Fibroblast of pulmonary artery (primary cell): ENCODE results near the gene CTRL.

Experiments
- DNase-seq: peaks from one replicate; pipeline ENCODE4 v3.0.0-alpha.2; 2010; ENCODE audit warnings: low read depth
- H3K4me3 ChIP-seq: replicated peaks from 2 replicates; pipeline ENCODE4 v1.5.1; 2011; ENCODE audit warnings: low read depth, mild to moderate bottlenecking, control low read depth, low read length, moderate library complexity
- CTCF ChIP-seq: IDR thresholded peaks from 2 replicates; pipeline ENCODE4 v1.5.1; 2011; ENCODE audit warnings: mild to moderate bottlenecking, control low read depth, low read length, inconsistent platforms; ENCODE audit errors: missing control alignments

Gene CTRL

GRCh38 chr16:67971111-67971510 lies 39.4 kb upstream of the CTRL start:
- no peak for DNase-seq
- no peak overlapping the region for H3K4me3 ChIP-seq
- no peak for TF ChIP-seq CTCF

GRCh38 chr16:67969254-67970039 lies 37.8 kb upstream of the CTRL start:
- no peak for TF ChIP-seq CTCF
- H3K4me3 ChIP-seq, result peak overlapping the region; percentile 72
- DNase-seq, result no peak

DNA sequence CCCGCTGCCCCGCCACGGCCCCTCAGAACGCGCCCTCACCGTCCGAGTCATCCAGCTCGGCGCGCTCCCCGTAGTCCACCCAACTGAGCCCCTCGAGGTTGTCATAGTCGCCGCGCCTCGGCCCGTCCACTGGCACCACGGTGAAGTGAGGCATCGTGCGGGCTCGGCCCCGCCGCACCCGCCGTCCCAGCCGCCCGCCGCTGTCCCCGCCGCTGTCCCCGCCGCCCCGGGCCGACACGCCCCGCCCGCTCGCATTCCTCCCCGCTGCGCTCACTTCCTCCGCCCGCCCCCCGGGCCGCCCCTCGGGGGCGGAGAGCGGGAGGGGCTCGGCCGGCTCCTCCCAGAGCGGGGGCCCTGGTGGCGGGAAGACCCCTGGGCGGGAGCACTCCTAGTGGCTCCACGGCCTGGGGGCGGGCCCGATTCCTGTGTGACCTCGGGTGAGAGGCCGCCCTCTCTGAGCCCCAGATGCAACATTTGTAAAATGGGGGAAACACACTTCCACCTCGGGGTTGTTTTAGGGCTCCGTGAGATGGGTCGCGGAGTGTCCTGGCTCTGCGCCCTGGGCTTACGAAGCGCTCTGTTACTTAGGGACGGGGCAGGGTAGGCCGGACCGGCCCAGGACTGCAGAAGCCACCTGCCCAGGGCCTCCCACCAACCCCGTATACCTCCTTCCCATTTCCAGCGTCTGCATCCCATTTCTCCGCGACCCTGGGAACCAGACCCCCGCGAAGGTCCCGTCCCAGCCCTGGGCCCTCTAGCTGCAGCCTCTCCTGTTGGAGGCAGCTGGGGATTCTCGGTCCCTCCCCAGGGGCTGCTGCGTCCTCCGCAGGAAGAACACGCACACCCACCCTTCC lies 37.0 kb upstream of the CTRL start, which contains the start of gene SLC12A4:
Gene SLC12A4, minus strand, starts transcription at position 238 of the 854 bp plus-strand sequence. Its CDS starts 84 bp downstream, at position 154.
- TF ChIP-seq CTCF, result no peak
- H3K4me3 ChIP-seq, result peak within 1 kb of the TSS; percentile 72
- DNase-seq, result peak; percentile 69

DNA sequence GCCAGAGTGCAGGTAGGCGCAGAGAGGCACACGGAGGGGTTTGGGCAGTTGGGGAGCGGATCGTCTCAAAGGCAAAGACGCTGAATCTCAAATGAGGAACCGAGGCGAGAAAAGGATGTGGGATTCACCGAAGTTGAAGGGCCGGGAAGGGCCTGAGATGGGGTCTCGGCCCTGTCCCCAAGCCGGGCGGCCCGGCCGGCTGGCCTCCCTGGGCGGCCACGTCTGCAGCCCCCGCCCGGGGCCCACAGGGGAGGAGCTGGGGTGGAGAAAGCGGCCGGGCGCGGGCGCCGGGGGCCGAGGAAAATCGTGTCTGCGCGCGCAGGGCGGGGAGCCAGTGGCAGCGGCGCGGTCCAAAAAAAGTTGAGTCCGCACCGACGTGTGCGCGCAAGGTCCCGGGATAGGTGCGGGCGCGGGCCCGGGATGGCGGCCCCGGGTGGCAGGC lies 36.3 kb upstream of the CTRL start:
- peak; percentile 32 for DNase-seq
- TF ChIP-seq CTCF, result no peak
- H3K4me3 ChIP-seq, result peak overlapping the region; percentile 72

DNA sequence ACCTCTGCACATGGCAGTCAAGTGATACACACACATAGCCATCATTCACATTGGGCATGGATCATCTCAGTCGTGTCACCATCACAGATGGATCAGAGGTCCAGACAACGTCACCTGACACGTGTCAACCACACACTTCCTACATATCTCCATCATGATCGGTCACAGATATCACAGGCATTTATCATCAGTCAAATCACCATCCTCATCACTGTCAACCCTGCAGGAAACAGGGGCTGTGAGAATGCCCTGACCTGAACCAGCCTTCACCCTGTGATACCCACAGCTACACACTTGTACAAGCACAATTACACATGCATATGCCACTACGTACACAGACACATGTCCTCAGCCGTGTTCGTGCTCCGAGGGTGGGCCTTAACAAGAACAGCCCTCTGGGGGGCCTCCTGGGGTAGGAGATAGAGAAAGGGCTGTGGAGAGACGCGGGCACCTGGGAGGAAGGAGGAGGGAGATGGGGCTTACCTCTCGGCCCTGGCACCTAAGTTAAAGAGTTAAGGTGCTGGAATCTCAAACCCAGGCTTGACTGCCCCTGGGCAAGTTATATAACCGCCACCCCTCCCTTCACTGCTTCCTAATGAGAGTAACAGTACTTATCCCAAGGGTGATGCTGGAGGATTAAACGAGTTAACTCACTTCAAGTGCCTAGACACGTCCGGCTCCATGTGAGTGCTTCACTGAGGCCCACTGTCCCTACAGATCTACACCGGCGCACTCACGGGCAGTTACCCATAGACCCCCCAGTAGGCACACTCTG lies 35.7 kb upstream of the CTRL start:
- H3K4me3 ChIP-seq, result peak overlapping the region; percentile 72
- DNase-seq, result no peak
- no peak for TF ChIP-seq CTCF

GRCh38 chr16:67966549-67967182 lies 35.0 kb upstream of the CTRL start:
- peak overlapping the region; percentile 72 for H3K4me3 ChIP-seq
- peak; percentile 30 for DNase-seq
- no peak for TF ChIP-seq CTCF
